SU-DHL-6 (cell line): ENCODE results near the gene OTUD7B.

Experiments
- EZH2phosphoT487 ChIP-seq: fragments of 200-600 bp; sonication (generic), shearing (Covaris generic); conservative IDR thresholded peaks from 2 replicates; pipeline ENCODE4 v1.6.1; 2018; ENCODE audit warnings: mild to moderate bottlenecking, antibody characterized with exemption, low read length, moderate library complexity, mixed read lengths
- TF ChIP-seq, protein P1 (sequence below): fragments of 200-600 bp; sonication (generic); IDR thresholded peaks from one replicate; pipeline ENCODE4 v1.5.1; 2017; ENCODE audit warnings: antibody characterized with exemption, mild to moderate bottlenecking, low read length, moderate library complexity; ENCODE audit not compliant: insufficient read depth, poor library complexity, severe bottlenecking

DNA sequence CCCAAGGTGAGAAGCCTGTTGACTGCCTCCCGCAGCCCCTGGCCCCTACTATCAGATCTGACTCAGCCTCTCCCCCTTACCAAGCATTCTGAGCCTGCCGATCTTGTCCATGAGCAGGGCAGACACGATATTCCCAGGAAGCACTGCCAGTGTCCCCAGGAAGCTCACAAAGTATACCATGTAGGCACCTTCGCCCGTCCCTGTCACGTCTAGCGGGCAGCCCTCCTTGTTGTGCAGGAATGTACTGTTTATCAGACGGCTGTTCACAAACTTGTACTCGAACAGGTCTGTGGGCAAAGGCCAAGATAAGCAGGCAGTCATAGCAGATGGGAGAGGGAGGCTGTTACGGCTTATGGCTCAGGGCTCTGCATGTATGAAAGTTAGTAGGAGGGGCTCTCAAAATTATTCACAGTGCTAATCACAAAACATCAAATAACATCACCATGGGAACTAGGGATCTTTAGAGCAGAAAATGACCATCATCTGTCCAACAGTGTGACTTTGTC is 103.9 kb downstream of the OTUD7B start:
- TF ChIP-seq, protein P1, sequence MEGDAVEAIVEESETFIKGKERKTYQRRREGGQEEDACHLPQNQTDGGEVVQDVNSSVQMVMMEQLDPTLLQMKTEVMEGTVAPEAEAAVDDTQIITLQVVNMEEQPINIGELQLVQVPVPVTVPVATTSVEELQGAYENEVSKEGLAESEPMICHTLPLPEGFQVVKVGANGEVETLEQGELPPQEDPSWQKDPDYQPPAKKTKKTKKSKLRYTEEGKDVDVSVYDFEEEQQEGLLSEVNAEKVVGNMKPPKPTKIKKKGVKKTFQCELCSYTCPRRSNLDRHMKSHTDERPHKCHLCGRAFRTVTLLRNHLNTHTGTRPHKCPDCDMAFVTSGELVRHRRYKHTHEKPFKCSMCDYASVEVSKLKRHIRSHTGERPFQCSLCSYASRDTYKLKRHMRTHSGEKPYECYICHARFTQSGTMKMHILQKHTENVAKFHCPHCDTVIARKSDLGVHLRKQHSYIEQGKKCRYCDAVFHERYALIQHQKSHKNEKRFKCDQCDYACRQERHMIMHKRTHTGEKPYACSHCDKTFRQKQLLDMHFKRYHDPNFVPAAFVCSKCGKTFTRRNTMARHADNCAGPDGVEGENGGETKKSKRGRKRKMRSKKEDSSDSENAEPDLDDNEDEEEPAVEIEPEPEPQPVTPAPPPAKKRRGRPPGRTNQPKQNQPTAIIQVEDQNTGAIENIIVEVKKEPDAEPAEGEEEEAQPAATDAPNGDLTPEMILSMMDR: no peak
- TF ChIP-seq EZH2phosphoT487: no peak
